ENCODE results near the gene LOC101059915.

The LOC101059915 gene

DNA sequence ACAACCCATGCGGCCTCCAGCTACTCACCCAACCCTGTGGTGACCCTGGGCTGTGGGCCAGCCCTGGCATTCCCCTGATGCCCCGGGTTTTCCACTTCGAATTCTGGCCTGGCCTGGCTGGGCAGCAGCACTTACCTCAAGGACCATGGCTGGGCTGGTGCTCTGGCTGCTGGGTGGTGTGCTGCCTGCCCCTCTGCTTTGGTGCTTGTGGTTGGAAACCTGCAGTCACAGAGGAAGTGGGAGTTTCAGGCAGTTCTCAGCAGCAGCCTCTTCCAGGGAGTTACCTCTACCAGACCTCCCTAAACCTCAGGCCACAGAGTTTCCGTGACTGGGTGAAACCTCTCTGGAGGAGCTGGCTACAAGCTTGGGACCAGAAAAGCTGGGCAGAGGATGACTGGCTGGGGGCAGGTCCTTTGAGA lies 49.0 kb upstream of the LOC101059915 start, which contains the start of gene CXCR3:
CXCR3 (minus strand) TSS at position 209 of the 419 bp plus-strand sequence; CDS start at position 147, 62 bp downstream.
- H3K4me2 ChIP-seq (ENCODE audit: control insufficient read depth, extremely low read depth, insufficient read depth, low read depth, low read length), result no peak within 1 kb of the TSS

DNA sequence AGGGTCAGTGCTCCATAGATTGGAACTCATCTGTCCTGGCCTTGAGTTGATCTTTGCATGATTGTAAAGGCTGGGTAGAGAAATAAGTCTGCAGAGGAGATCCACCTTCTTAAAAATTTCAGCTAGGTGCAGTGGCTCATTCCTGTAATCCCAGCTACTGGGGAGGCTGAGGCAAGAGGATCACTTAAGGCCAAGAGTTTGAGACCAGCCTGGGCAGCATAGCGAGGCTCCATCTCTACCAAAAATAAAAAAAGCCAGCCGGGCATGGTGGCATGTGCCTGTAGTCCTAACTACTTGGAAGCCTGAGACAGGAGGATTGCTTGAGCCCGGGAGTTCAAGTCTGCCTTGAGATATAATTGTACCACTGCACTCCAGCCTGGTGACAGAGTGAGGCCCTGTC lies 48.6 kb upstream of the LOC101059915 start:
- Histone ChIP-seq H2AFZ (ENCODE audit: control insufficient read depth, low read length) (no peak overlapping the region), H3K9ac (ENCODE audit: control insufficient read depth, extremely low read depth, insufficient read depth, low read length) (no peak overlapping the region), H3K4me1 (ENCODE audit: control insufficient read depth, extremely low read depth, insufficient read depth, low read length) (peaks cover 12% of the 10 kb centered on the region), H3K27ac (ENCODE audit: control insufficient read depth, insufficient read depth, low read length) (no peak overlapping the region), H3K9me1 (ENCODE audit: control insufficient read depth, extremely low read depth, insufficient read depth, low read length) (no peaks in the 10 kb centered on the region), H3K4me2 (ENCODE audit: control insufficient read depth, extremely low read depth, insufficient read depth, low read depth, low read length) (no peak overlapping the region), H3K27me3 (ENCODE audit: control insufficient read depth, extremely low read depth, insufficient read depth, low read length) (no peaks in the 10 kb centered on the region), H3K79me2 (ENCODE audit: control insufficient read depth, insufficient read depth, low read length) (no peaks in the 10 kb centered on the region), H3K4me3 (ENCODE audit: control insufficient read depth in 2 of 3, extremely low read depth in 1 of 3, insufficient read depth in 2 of 3, low read depth in 1 of 3, low read length in 3 of 3) (no peak overlapping the region), H3K9me3 (ENCODE audit: control insufficient read depth, low read depth, low read length) (no peaks in the 10 kb centered on the region), H4K20me1 (ENCODE audit: control insufficient read depth, extremely low read depth, insufficient read depth, low read length) (no peaks in the 10 kb centered on the region), H3K36me3 (ENCODE audit: control insufficient read depth in 2 of 2, extremely low read depth in 1 of 2, insufficient read depth in 2 of 2, low read length in 2 of 2) (no peaks in the 10 kb centered on the region)
- dilution Hi-C loops (cut with MboI; ENCODE audit: extremely low pct_ligation_motif_present, low sequenced_read_pairs), result no loop called here
- no peak for DNase-seq (ENCODE audit: low read depth, low spot score)
- no peak for FAIRE-seq
- TF ChIP-seq CTCF (optimal IDR thresholded peaks at IDR 0.05 in 1 of 3, IDR thresholded peaks at IDR 0.05 in 1 of 3, conservative IDR thresholded peaks at IDR 0.05 in 1 of 3; ENCODE audit: extremely low read depth in 1 of 3, insufficient read depth in 2 of 3, low read length in 3 of 3) (no peak), EZH2 (IDR thresholded peaks at IDR 0.05; ENCODE audit: low read length) (no peak)

More for the DNA sequence above, 49.0 kb upstream of the LOC101059915 start, which contains the start of gene CXCR3:
- Histone ChIP-seq H3K4me1 (ENCODE audit: control insufficient read depth, extremely low read depth, insufficient read depth, low read length) (peaks cover 12% of the 10 kb centered on the region), H3K27me3 (ENCODE audit: control insufficient read depth, extremely low read depth, insufficient read depth, low read length) (no peaks in the 10 kb centered on the region), H3K27ac (ENCODE audit: control insufficient read depth, insufficient read depth, low read length) (no peak within 1 kb of the TSS), H3K36me3 (ENCODE audit: control insufficient read depth in 2 of 2, extremely low read depth in 1 of 2, insufficient read depth in 2 of 2, low read length in 2 of 2) (peaks cover 0 to 2% of the 10 kb centered on the region in 2 experiments), H3K4me3 (ENCODE audit: control insufficient read depth in 2 of 3, extremely low read depth in 1 of 3, insufficient read depth in 2 of 3, low read depth in 1 of 3, low read length in 3 of 3) (no peak within 1 kb of the TSS), H3K9me1 (ENCODE audit: control insufficient read depth, extremely low read depth, insufficient read depth, low read length) (no peaks in the 10 kb centered on the region), H2AFZ (ENCODE audit: control insufficient read depth, low read length) (no peak within 1 kb of the TSS), H3K9ac (ENCODE audit: control insufficient read depth, extremely low read depth, insufficient read depth, low read length) (no peak within 1 kb of the TSS), H3K9me3 (ENCODE audit: control insufficient read depth, low read depth, low read length) (no peaks in the 10 kb centered on the region), H4K20me1 (ENCODE audit: control insufficient read depth, extremely low read depth, insufficient read depth, low read length) (no peaks in the 10 kb centered on the region), H3K79me2 (ENCODE audit: control insufficient read depth, insufficient read depth, low read length) (no peaks in the 10 kb centered on the region)
- dilution Hi-C loops (cut with MboI; ENCODE audit: extremely low pct_ligation_motif_present, low sequenced_read_pairs), result no loop called here
- no peak for DNase-seq (ENCODE audit: low read depth, low spot score)
- no peak for TF ChIP-seq EZH2 (IDR thresholded peaks at IDR 0.05; ENCODE audit: low read length)
- no peak for TF ChIP-seq CTCF (optimal IDR thresholded peaks at IDR 0.05 in 1 of 3, IDR thresholded peaks at IDR 0.05 in 1 of 3, conservative IDR thresholded peaks at IDR 0.05 in 1 of 3; ENCODE audit: extremely low read depth in 1 of 3, insufficient read depth in 2 of 3, low read length in 3 of 3)
- FAIRE-seq, result no peak
